HFF-Myc (cell line): ENCODE results near the gene COQ2.
"Not testable (repeated sequence)": the region's sequence is repeated elsewhere in the genome, so short reads cannot be mapped to it uniquely, and the experiment has no call there.

Experiments
- DNase-seq: peaks from one replicate; pipeline ENCODE4 v3.0.0-alpha.2; 2011; ENCODE audit warnings: low read depth; ENCODE audit errors: extremely low read depth
- H3K4me3 ChIP-seq: replicated peaks from 2 replicates; pipeline ENCODE4 v1.5.1; 2011; ENCODE audit warnings: low read depth, mild to moderate bottlenecking, control low read depth, low read length
- TF ChIP-seq, protein P1 (sequence below): IDR thresholded peaks from 2 replicates; pipeline ENCODE4 v1.5.1; 2012; ENCODE audit warnings: mild to moderate bottlenecking, low read depth, low read length, control low read depth; ENCODE audit errors: missing control alignments

The COQ2 gene

GRCh38 chr4:83282049-83282535, 2.5 kb downstream of the COQ2 start:
- peak overlapping the region; percentile 72; the same call in 1 of the 2 replicates for H3K4me3 ChIP-seq
- TF ChIP-seq, protein P1, sequence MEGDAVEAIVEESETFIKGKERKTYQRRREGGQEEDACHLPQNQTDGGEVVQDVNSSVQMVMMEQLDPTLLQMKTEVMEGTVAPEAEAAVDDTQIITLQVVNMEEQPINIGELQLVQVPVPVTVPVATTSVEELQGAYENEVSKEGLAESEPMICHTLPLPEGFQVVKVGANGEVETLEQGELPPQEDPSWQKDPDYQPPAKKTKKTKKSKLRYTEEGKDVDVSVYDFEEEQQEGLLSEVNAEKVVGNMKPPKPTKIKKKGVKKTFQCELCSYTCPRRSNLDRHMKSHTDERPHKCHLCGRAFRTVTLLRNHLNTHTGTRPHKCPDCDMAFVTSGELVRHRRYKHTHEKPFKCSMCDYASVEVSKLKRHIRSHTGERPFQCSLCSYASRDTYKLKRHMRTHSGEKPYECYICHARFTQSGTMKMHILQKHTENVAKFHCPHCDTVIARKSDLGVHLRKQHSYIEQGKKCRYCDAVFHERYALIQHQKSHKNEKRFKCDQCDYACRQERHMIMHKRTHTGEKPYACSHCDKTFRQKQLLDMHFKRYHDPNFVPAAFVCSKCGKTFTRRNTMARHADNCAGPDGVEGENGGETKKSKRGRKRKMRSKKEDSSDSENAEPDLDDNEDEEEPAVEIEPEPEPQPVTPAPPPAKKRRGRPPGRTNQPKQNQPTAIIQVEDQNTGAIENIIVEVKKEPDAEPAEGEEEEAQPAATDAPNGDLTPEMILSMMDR: peak; percentile 64
- DNase-seq: no peak

DNA sequence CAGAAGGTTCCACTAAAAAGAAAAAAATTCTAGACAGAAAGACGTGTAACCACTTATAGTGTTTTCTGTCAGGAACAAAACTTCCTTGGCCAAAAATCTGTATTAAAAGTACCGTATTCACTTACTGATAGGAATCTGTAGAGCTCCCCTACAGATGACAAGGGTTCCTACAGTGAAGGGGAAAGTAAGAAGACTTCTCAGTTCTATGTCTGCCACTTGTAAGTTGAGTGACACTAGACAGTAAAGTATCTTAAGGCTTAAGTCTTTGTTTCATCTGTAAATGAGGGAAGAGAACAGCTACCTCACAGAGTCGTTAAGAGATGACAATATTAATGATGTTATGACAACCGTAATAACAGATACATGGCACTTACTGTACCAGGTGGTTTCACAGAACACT, 3.3 kb downstream of the COQ2 start:
- TF ChIP-seq, protein P1: no peak
- DNase-seq: no peak
- no peak overlapping the region for H3K4me3 ChIP-seq

DNA sequence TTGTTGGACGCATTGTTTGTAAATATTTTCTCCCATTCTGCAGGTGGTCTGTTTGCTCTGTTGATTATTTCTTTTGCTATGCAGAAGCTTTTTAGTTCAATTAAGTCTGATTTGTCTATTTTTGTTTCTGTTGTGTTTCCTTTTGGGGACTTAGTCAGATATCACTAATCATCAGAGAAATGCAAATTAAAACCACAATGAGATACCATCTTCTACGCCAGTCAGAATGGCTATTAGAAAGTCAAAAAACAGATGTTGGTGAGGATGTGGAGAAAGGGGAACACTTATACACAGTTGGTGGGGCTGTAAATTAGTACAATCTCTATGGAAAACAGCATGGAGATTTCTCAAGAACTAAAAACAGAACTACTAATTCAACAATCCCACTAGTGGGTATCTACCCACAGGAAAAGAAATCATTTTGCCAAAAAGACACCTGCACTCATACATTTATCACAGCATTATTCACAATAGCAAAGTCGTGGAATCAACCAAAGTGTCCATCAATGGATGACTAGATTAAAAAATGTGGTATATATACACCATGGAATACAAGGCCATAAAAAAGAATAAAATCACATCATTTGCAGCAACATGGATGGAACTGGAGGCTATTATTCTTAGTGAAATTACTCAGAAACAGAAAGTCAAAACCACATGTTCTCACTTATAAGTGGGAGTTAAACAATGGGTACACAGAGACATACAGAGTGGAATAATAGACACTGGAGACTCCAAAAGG, 8.1 kb downstream of the COQ2 start:
- TF ChIP-seq, protein P1: no peak
- H3K4me3 ChIP-seq: no peak overlapping the region
- DNase-seq: no peak

- not testable (repeated sequence) for H3K4me3 ChIP-seq, DNase-seq
These were observed 10.7 kb downstream of the COQ2 start for GRCh38 chr4:83273926-83274325.

DNA sequence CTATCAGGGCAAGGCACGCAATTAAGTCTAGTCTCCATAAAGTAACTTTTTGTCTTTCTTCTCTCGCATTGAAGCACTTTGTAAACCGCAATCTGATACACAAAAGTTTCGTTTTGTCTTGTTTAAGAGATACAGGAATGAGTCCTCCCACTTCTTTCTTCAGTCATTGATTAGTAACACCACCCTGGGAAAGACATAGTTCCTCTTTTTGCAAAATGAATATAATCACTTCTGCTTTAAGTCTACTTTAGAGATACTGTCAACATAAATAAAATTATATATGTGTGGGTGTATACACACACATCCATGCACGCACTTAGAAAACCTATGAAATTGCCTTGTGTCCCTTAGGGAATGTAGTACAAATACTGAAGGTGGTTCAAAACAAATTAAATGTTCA, 11.7 kb downstream of the COQ2 start:
- H3K4me3 ChIP-seq: no peak overlapping the region
- TF ChIP-seq, protein P1: no peak
- DNase-seq: no peak

- H3K4me3 ChIP-seq: no peak overlapping the region
These were observed 15.3 kb downstream of the COQ2 start for GRCh38 chr4:83269256-83269655.

GRCh38 chr4:83268491-83268890, 16.1 kb downstream of the COQ2 start:
- TF ChIP-seq, protein P1: no peak
- H3K4me3 ChIP-seq: no peak overlapping the region
- no peak for DNase-seq

More at GRCh38 chr4:83269256-83269655, 15.3 kb downstream of the COQ2 start:
- DNase-seq: no peak
- TF ChIP-seq, protein P1: no peak
